MM.1S (cell line): Measurements from ENCODE around the gene GAREM1.

Experiments used
- DNase-seq: peaks from one replicate; pipeline ENCODE4 v3.0.0-alpha.2; 2015
- H2AFZ ChIP-seq: fragments of 300-600 bp; sonication (generic); 2 replicates; pipeline ENCODE4 v1.6.0; 2016; ENCODE audit warnings: antibody characterized with exemption, low read length
- H3F3A ChIP-seq: fragments of 300-600 bp; sonication (generic); 2 replicates; pipeline ENCODE4 v1.6.1; 2016; ENCODE audit warnings: mild to moderate bottlenecking, antibody characterized with exemption, low read length, moderate library complexity, mixed read lengths; ENCODE audit not compliant: insufficient read depth
- H3K27ac ChIP-seq: fragments of 300-600 bp; sonication (generic); 2 replicates; pipeline ENCODE4 v1.5.1; 2016; ENCODE audit warnings: mild to moderate bottlenecking, low read length
- H3K27me3 ChIP-seq: fragments of 300-600 bp; sonication (generic); replicated peaks from 2 replicates; pipeline ENCODE4 v1.6.0; 2016; ENCODE audit warnings: low read length; ENCODE audit not compliant: insufficient read depth
- H3K36me3 ChIP-seq: fragments of 300-600 bp; sonication (generic); replicated peaks from 2 replicates; pipeline ENCODE4 v1.6.1; 2016; ENCODE audit warnings: mild to moderate bottlenecking, low read length, mixed read lengths; ENCODE audit not compliant: insufficient read depth
- H3K4me1 ChIP-seq: fragments of 300-600 bp; sonication (generic); 2 replicates; pipeline ENCODE4 v1.6.1; 2016; ENCODE audit warnings: low read length, mixed read lengths
- H3K4me2 ChIP-seq: fragments of 300-600 bp; sonication (generic); 2 replicates; pipeline ENCODE4 v1.6.0; 2016; ENCODE audit warnings: low read depth, low read length
- H3K4me3 ChIP-seq: fragments of 300-600 bp; sonication (generic); 2 replicates; pipeline ENCODE4 v1.5.1; 2016; ENCODE audit warnings: low read length, mixed read lengths
- H3K79me2 ChIP-seq: fragments of 300-600 bp; sonication (generic); 2 replicates; pipeline ENCODE4 v1.6.1; 2016; ENCODE audit warnings: mixed run types, low read length, mixed read lengths
- H3K9ac ChIP-seq: fragments of 300-600 bp; sonication (generic); 2 replicates; pipeline ENCODE4 v1.6.1; 2016; ENCODE audit warnings: low read length, mixed read lengths
- H3K9me2 ChIP-seq: fragments of 300-600 bp; sonication (generic); replicated peaks from 2 replicates; pipeline ENCODE4 v1.6.1; 2016; ENCODE audit warnings: mild to moderate bottlenecking, low read length, mixed read lengths; ENCODE audit not compliant: insufficient read depth
- H3K9me3 ChIP-seq: fragments of 300-600 bp; sonication (generic); replicated peaks from 2 replicates; pipeline ENCODE4 v1.6.1; 2016; ENCODE audit warnings: mild to moderate bottlenecking, low read length, mixed read lengths; ENCODE audit not compliant: insufficient read depth
- H4K20me1 ChIP-seq: fragments of 300-600 bp; sonication (generic); 2 replicates; pipeline ENCODE4 v1.6.1; 2016; ENCODE audit warnings: mild to moderate bottlenecking, low read length, moderate library complexity, mixed read lengths; ENCODE audit not compliant: insufficient read depth
- CTCF ChIP-seq: fragments of 300-600 bp; sonication (generic); IDR thresholded peaks from 2 replicates; pipeline ENCODE4 v1.5.1; 2016; ENCODE audit warnings: antibody characterized with exemption, low read length, mixed read lengths
- EZH2 ChIP-seq: fragments of 300-600 bp; sonication (generic); optimal IDR thresholded peaks from 2 replicates; pipeline ENCODE3; 2017; ENCODE audit warnings: low read depth, mild to moderate bottlenecking, antibody characterized with exemption, low read length, mixed read lengths
- EZH2phosphoT487 ChIP-seq: fragments of 300-600 bp; sonication (generic); IDR thresholded peaks from 2 replicates; pipeline ENCODE4 v1.6.1; 2018; ENCODE audit warnings: antibody characterized with exemption, low read length

The GAREM1 gene

GRCh38 chr18:32277549-32277948 lies 193.1 kb downstream of the GAREM1 start:
- Histone ChIP-seq H3K79me2 (no peaks in the 10 kb centered on the region), H3K4me1 (no peaks in the 10 kb centered on the region), H3K4me2 (no peak overlapping the region), H4K20me1 (no peaks in the 10 kb centered on the region), H3K9me3 (no peaks in the 10 kb centered on the region), H3K27ac (no peak overlapping the region), H3F3A (no peaks in the 10 kb centered on the region), H2AFZ (no peak overlapping the region), H3K4me3 (no peak overlapping the region), H3K9ac (no peak overlapping the region), H3K36me3 (no peaks in the 10 kb centered on the region), H3K9me2 (no peaks in the 10 kb centered on the region), H3K27me3 (no peaks in the 10 kb centered on the region)
- TF ChIP-seq EZH2phosphoT487 (no peak), CTCF (no peak), EZH2 (no peak)
- no peak for DNase-seq

GRCh38 chr18:32276906-32277305 lies 193.8 kb downstream of the GAREM1 start:
- Histone ChIP-seq H3K79me2 (no peaks in the 10 kb centered on the region), H3K4me2 (no peak overlapping the region), H3K4me1 (no peaks in the 10 kb centered on the region), H3K27ac (no peak overlapping the region), H3K27me3 (no peaks in the 10 kb centered on the region), H4K20me1 (no peaks in the 10 kb centered on the region), H3K9me3 (no peaks in the 10 kb centered on the region), H3K9ac (no peak overlapping the region), H3K4me3 (no peak overlapping the region), H3K9me2 (no peaks in the 10 kb centered on the region), H2AFZ (no peak overlapping the region), H3F3A (no peaks in the 10 kb centered on the region), H3K36me3 (no peaks in the 10 kb centered on the region)
- no peak for DNase-seq
- TF ChIP-seq CTCF = no peak

- Histone ChIP-seq H2AFZ (no peak overlapping the region), H3K4me3 (no peak overlapping the region), H3K27me3 (no peaks in the 10 kb centered on the region), H3K4me1 (no peaks in the 10 kb centered on the region), H3K9me3 (no peaks in the 10 kb centered on the region), H3K27ac (no peak overlapping the region), H4K20me1 (no peaks in the 10 kb centered on the region), H3K9me2 (no peaks in the 10 kb centered on the region), H3F3A (no peaks in the 10 kb centered on the region), H3K4me2 (no peak overlapping the region), H3K79me2 (no peaks in the 10 kb centered on the region), H3K36me3 (no peaks in the 10 kb centered on the region), H3K9ac (no peak overlapping the region)
- no peak for DNase-seq
- no peak for TF ChIP-seq EZH2
- TF ChIP-seq EZH2phosphoT487 = no peak
- no peak for TF ChIP-seq CTCF
Observed at GRCh38 chr18:32276256-32276655, 194.4 kb downstream of the GAREM1 start.

- no peaks in the 10 kb centered on the region for H3K79me2 ChIP-seq
- no peak overlapping the region for H3K4me3 ChIP-seq
- H3K9ac ChIP-seq = no peak overlapping the region
- H3K27me3 ChIP-seq = no peaks in the 10 kb centered on the region
- H3K9me2 ChIP-seq = no peaks in the 10 kb centered on the region
- no peak overlapping the region for H2AFZ ChIP-seq
- no peaks in the 10 kb centered on the region for H3F3A ChIP-seq
- H3K36me3 ChIP-seq = no peaks in the 10 kb centered on the region
- TF ChIP-seq CTCF = no peak
- no peak for TF ChIP-seq EZH2
- no peak for TF ChIP-seq EZH2phosphoT487
- H3K4me2 ChIP-seq = no peak overlapping the region
- H3K27ac ChIP-seq = no peak overlapping the region
- no peaks in the 10 kb centered on the region for H3K9me3 ChIP-seq
- no peaks in the 10 kb centered on the region for H3K4me1 ChIP-seq
- no peaks in the 10 kb centered on the region for H4K20me1 ChIP-seq
- DNase-seq = no peak
Observed at GRCh38 chr18:32275221-32275620, 195.5 kb downstream of the GAREM1 start.
